Measurements from ENCODE around the gene TNRC6B. TPM values are rescaled to one million over a fixed set of nuclear protein-coding genes. Genes with fewer than 3 reads are reported as not detected.

TNRC6B gene
- total RNA-seq, 1 experiment from 2014 or later, result 62.7 TPM

- ChIA-PET POLR2A (ENCODE audit: unreplicated experiment) (interaction anchor here (0.6 kb wide), 1 partner anchor 758 kb away, joined by 3 read pairs; no protein-coding TSS in a partner anchor), CTCF (no interaction called here)
- BruUV-seq (replicated peaks), result no TSS peak
- Histone ChIP-seq H3K9me2 (ENCODE audit: insufficient read depth) (no peaks in the 10 kb centered on the region), H3K27me3 (ENCODE audit: insufficient read depth, low read depth) (no peaks in the 10 kb centered on the region), H3F3A (ENCODE audit: insufficient read depth, low read depth) (peaks cover 22% of the 10 kb centered on the region; the same call in 1 of the 2 replicates), H3K4me1 (replicated peaks; ENCODE audit: insufficient read depth) (no peaks in the 10 kb centered on the region), H4K20me1 (ENCODE audit: insufficient read depth) (no peaks in the 10 kb centered on the region), H2AFZ (no peak overlapping the region), H3K79me2 (ENCODE audit: low read depth) (peaks cover 5% of the 10 kb centered on the region), H3K9me3 (ENCODE audit: insufficient read depth, low read depth) (no peaks in the 10 kb centered on the region), H3K4me2 (no peak overlapping the region), H3K27ac (no peak overlapping the region), H3K4me3 (no peak overlapping the region), H3K36me3 (ENCODE audit: low read depth) (no peaks in the 10 kb centered on the region)
- intact Hi-C loops (cut with micrococcal nuclease; ENCODE audit: unreplicated experiment), result no loop called here
- no peak for DNase-seq
- TF ChIP-seq, protein P1, sequence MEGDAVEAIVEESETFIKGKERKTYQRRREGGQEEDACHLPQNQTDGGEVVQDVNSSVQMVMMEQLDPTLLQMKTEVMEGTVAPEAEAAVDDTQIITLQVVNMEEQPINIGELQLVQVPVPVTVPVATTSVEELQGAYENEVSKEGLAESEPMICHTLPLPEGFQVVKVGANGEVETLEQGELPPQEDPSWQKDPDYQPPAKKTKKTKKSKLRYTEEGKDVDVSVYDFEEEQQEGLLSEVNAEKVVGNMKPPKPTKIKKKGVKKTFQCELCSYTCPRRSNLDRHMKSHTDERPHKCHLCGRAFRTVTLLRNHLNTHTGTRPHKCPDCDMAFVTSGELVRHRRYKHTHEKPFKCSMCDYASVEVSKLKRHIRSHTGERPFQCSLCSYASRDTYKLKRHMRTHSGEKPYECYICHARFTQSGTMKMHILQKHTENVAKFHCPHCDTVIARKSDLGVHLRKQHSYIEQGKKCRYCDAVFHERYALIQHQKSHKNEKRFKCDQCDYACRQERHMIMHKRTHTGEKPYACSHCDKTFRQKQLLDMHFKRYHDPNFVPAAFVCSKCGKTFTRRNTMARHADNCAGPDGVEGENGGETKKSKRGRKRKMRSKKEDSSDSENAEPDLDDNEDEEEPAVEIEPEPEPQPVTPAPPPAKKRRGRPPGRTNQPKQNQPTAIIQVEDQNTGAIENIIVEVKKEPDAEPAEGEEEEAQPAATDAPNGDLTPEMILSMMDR (conservative IDR thresholded peaks at IDR 0.05), result no peak
- TF ChIP-seq EZH2 (IDR thresholded peaks at IDR 0.05; ENCODE audit: low read depth), result no peak
Measured at GRCh38 chr22:40340044-40340443, 162.3 kb downstream of the TNRC6B start.

- Histone ChIP-seq H2AFZ (no peak overlapping the region), H3K4me1 (replicated peaks; ENCODE audit: insufficient read depth) (no peaks in the 10 kb centered on the region), H3K36me3 (ENCODE audit: low read depth) (no peaks in the 10 kb centered on the region), H3F3A (ENCODE audit: insufficient read depth, low read depth) (peaks cover 36% of the 10 kb centered on the region), H3K79me2 (ENCODE audit: low read depth) (peaks cover 13% of the 10 kb centered on the region), H4K20me1 (ENCODE audit: insufficient read depth) (no peaks in the 10 kb centered on the region), H3K4me3 (no peak overlapping the region), H3K27ac (no peak overlapping the region), H3K9me2 (ENCODE audit: insufficient read depth) (no peaks in the 10 kb centered on the region), H3K4me2 (no peak overlapping the region), H3K27me3 (ENCODE audit: insufficient read depth, low read depth) (no peaks in the 10 kb centered on the region), H3K9me3 (ENCODE audit: insufficient read depth, low read depth) (no peaks in the 10 kb centered on the region)
- CTCF ChIA-PET, result no interaction called here
- POLR2A ChIA-PET (ENCODE audit: unreplicated experiment), result no interaction called here
- intact Hi-C loops (cut with micrococcal nuclease; ENCODE audit: unreplicated experiment), result no loop called here
- DNase-seq, result no peak
- TF ChIP-seq, protein P1 (conservative IDR thresholded peaks at IDR 0.05), result no peak
- no peak for TF ChIP-seq EZH2 (IDR thresholded peaks at IDR 0.05; ENCODE audit: low read depth)
- no TSS peak for BruUV-seq (replicated peaks)
Measured at GRCh38 chr22:40341604-40342003, 163.9 kb downstream of the TNRC6B start.

DNA sequence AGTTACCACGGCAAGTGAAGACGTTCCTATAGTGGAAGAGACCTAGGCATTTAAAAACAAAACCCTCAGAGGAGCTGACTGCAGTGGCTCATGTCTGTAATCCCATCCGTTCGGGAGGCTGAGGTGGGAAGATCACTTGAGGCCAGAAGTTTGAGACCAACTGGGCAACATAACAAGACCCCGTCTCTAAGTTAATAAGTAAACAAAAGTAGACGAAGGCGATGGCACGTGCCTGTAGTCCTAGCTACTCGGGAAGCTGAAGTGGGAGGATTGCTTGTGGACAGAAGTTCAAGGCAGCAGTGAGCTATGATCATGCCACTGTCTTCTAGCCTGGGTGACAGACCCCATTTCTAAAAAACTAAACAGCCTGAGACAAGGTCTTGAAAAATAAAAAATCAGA, 164.8 kb downstream of the TNRC6B start:
- Histone ChIP-seq H3K4me1 (replicated peaks; ENCODE audit: insufficient read depth) (peaks cover 2% of the 10 kb centered on the region), H3K4me3 (no peak overlapping the region), H2AFZ (no peak overlapping the region), H3K4me2 (no peak overlapping the region), H3K9me2 (ENCODE audit: insufficient read depth) (no peaks in the 10 kb centered on the region), H3K9me3 (ENCODE audit: insufficient read depth, low read depth) (no peaks in the 10 kb centered on the region), H3K27ac (no peak overlapping the region), H3K79me2 (ENCODE audit: low read depth) (peaks cover 22% of the 10 kb centered on the region), H3K27me3 (ENCODE audit: insufficient read depth, low read depth) (no peaks in the 10 kb centered on the region), H3K36me3 (ENCODE audit: low read depth) (no peaks in the 10 kb centered on the region), H3F3A (ENCODE audit: insufficient read depth, low read depth) (peaks cover 43% of the 10 kb centered on the region), H4K20me1 (ENCODE audit: insufficient read depth) (no peaks in the 10 kb centered on the region)
- no peak for DNase-seq
- intact Hi-C loops (cut with micrococcal nuclease; ENCODE audit: unreplicated experiment), result no loop called here
- ChIA-PET POLR2A (ENCODE audit: unreplicated experiment) (interaction anchor here (0.6 kb wide), 2 partner anchors 44 to 69 kb away, joined by 3 read pairs; no protein-coding TSS in a partner anchor), CTCF (no interaction called here)
- no TSS peak for BruUV-seq (replicated peaks)
- TF ChIP-seq, protein P1 (conservative IDR thresholded peaks at IDR 0.05), result no peak
- TF ChIP-seq EZH2 (IDR thresholded peaks at IDR 0.05; ENCODE audit: low read depth), result no peak

Data from PC-9 (cell line).